H1 (cell line): ENCODE data around the gene TFF2. TPM values are rescaled to one million over a fixed set of nuclear protein-coding genes. Genes with fewer than 3 reads are reported as not detected.

Experiments
- CTCF ChIA-PET: fragments of 300-600 bp; sonication (Branson Sonifier 250); formaldehyde crosslinking; loops from one replicate; lab custom pipeline; 2021; ENCODE audit not compliant: partially characterized antibody; lab: Charles Lee
- POLR2A ChIA-PET: fragments of 300-600 bp; sonication (Branson Sonifier 250); formaldehyde crosslinking; loops from one replicate; lab custom pipeline; 2021; ENCODE audit warnings: inconsistent platforms; ENCODE audit not compliant: partially characterized antibody; lab: Charles Lee
- DNase-seq, 2 experiments: peaks; one replicate each; pipeline versions ENCODE4 v3.0.0 to v3.0.0-alpha.2; 2010 to 2022; ENCODE audit warnings: low spot score in 2 of 2, low read depth in 1 of 2, mixed read lengths in 1 of 2
- FAIRE-seq: peaks from 2 replicates; lab custom pipeline; 2011; peaks lifted over from hg19 to GRCh38; lab: Jason Lieb, UNC
- H2AFZ ChIP-seq: 2 replicates; pipeline ENCODE4 v1.8.1; 2012; ENCODE audit warnings: low read length, inconsistent platforms
- H2AK5ac ChIP-seq: 2 replicates; pipeline ENCODE4 v1.6.1; 2013; ENCODE audit warnings: low read depth, low read length
- H2BK120ac ChIP-seq: replicated peaks from 2 replicates; pipeline ENCODE3; 2013; ENCODE audit warnings: low read depth, low read length, inconsistent platforms
- H2BK12ac ChIP-seq: 2 replicates; pipeline ENCODE4 v1.6.1; 2013; ENCODE audit warnings: low read depth, low read length
- H2BK15ac ChIP-seq: 2 replicates; pipeline ENCODE4 v1.6.1; 2013; ENCODE audit warnings: low read length
- H2BK20ac ChIP-seq: 2 replicates; pipeline ENCODE4 v1.6.1; 2013; ENCODE audit warnings: low read length
- H2BK5ac ChIP-seq: 2 replicates; pipeline ENCODE4 v1.6.1; 2013; ENCODE audit warnings: low read depth, low read length
- H3K14ac ChIP-seq: 2 replicates; pipeline ENCODE4 v1.6.1; 2013; ENCODE audit warnings: inconsistent platforms; ENCODE audit not compliant: insufficient read length
- H3K18ac ChIP-seq: 2 replicates; pipeline ENCODE4 v1.6.1; 2013; ENCODE audit warnings: low read length; ENCODE audit errors: extremely low read depth
- H3K23ac ChIP-seq: 2 replicates; pipeline ENCODE4 v1.6.1; 2013; ENCODE audit warnings: inconsistent platforms; ENCODE audit not compliant: insufficient read length
- H3K23me2 ChIP-seq: 2 replicates; pipeline ENCODE4 v1.6.1; 2013; ENCODE audit warnings: low read depth, low read length
- H3K27ac ChIP-seq: 2 replicates; pipeline ENCODE4 v1.6.1; 2011; ENCODE audit warnings: low read depth, low read length, inconsistent platforms
- H3K27me3 ChIP-seq, 4 experiments: replicated peaks in 1 of 4; 1 replicate in 1 of 4; 2 replicates in 3 of 4; pipeline versions ENCODE4 v1.6.1 to v1.8.1; 2011 to 2013; ENCODE audit warnings: low read length in 3 of 4, mild to moderate bottlenecking in 3 of 4, inconsistent platforms in 2 of 4, mixed read lengths in 2 of 4, moderate library complexity in 1 of 4; ENCODE audit not compliant: control insufficient read depth in 3 of 4, insufficient read depth in 3 of 4; ENCODE audit errors: extremely low read depth in 1 of 4
- H3K36me3 ChIP-seq, 4 experiments: 2 replicates each; pipeline versions ENCODE4 v1.6.1 to v1.8.1; 2011 to 2013; ENCODE audit warnings: mild to moderate bottlenecking in 4 of 4, low read length in 3 of 4, moderate library complexity in 2 of 4, control low read depth in 1 of 4, inconsistent platforms in 1 of 4; ENCODE audit not compliant: insufficient read depth in 4 of 4, control insufficient read depth in 2 of 4
- H3K4ac ChIP-seq: replicated peaks from 2 replicates; pipeline ENCODE3; 2013; ENCODE audit warnings: low read length, low read depth, mixed read lengths, inconsistent platforms; ENCODE audit not compliant: insufficient read length
- H3K4me1 ChIP-seq, 4 experiments: replicated peaks in 1 of 4; 1 replicate in 1 of 4; 2 replicates in 3 of 4; pipeline versions ENCODE4 v1.6.1 to v1.8.1; 2011 to 2013; ENCODE audit warnings: low read length in 3 of 4, inconsistent platforms in 2 of 4, mixed read lengths in 1 of 4; ENCODE audit not compliant: insufficient read depth in 4 of 4, control insufficient read depth in 3 of 4
- H3K4me2 ChIP-seq, 2 experiments: 2 replicates each; pipeline versions ENCODE4 v1.6.1 to v1.8.1; 2011 to 2013; ENCODE audit warnings: low read depth in 2 of 2, low read length in 2 of 2, control low read depth in 1 of 2, inconsistent platforms in 1 of 2, mild to moderate bottlenecking in 1 of 2; ENCODE audit not compliant: insufficient read depth in 1 of 2
- H3K4me3 ChIP-seq, 4 experiments: fragments of 200-600, 300-600 bp in 1 of 4; sonication (generic), shearing (Covaris generic), sonication (Bioruptor Twin) in 1 of 4; 2 replicates each; pipeline versions ENCODE4 v1.5.1 to v1.8.1; 2011 to 2016; ENCODE audit warnings: low read length in 4 of 4, low read depth in 3 of 4, control low read depth in 2 of 4, inconsistent platforms in 2 of 4, mild to moderate bottlenecking in 2 of 4, mixed read lengths in 1 of 4, moderate library complexity in 1 of 4; ENCODE audit not compliant: insufficient read depth in 2 of 4; ENCODE audit errors: extremely low read depth in 1 of 4
- H3K56ac ChIP-seq: replicated peaks from 2 replicates; pipeline ENCODE3; 2013; ENCODE audit warnings: low read depth, mild to moderate bottlenecking, mixed read lengths, low read length, inconsistent platforms; ENCODE audit not compliant: insufficient read length
- H3K79me1 ChIP-seq: 2 replicates; pipeline ENCODE4 v1.6.1; 2013; ENCODE audit warnings: low read depth, low read length, control low read depth
- H3K79me2 ChIP-seq, 2 experiments: 2 replicates each; pipeline versions ENCODE4 v1.6.1 to v1.8.1; 2012 to 2013; ENCODE audit warnings: low read length in 2 of 2, mild to moderate bottlenecking in 2 of 2, inconsistent platforms in 1 of 2; ENCODE audit not compliant: insufficient read depth in 2 of 2, control insufficient read depth in 1 of 2
- H3K9ac ChIP-seq, 4 experiments: replicated peaks in 1 of 4; 1 replicate in 1 of 4; 2 replicates in 3 of 4; pipeline versions ENCODE4 v1.6.1 to v1.8.1; 2011 to 2013; ENCODE audit warnings: low read depth in 3 of 4, low read length in 3 of 4, control low read depth in 2 of 4, mild to moderate bottlenecking in 2 of 4, moderate library complexity in 2 of 4, inconsistent platforms in 1 of 4; ENCODE audit errors: extremely low read depth in 1 of 4
- H3K9me3 ChIP-seq, 2 experiments: 2 replicates each; pipeline versions ENCODE4 v1.6.1 to v1.8.1; 2012 to 2013; ENCODE audit warnings: mild to moderate bottlenecking in 2 of 2, moderate library complexity in 2 of 2, control low read depth in 1 of 2, inconsistent platforms in 1 of 2, low read depth in 1 of 2, low read length in 1 of 2, mixed read lengths in 1 of 2; ENCODE audit not compliant: insufficient read depth in 2 of 2
- H4K20me1 ChIP-seq, 2 experiments: replicated peaks in 1 of 2; 2 replicates each; pipeline versions ENCODE3 to v1.8.1; 2011 to 2013; ENCODE audit warnings: inconsistent platforms in 2 of 2, low read length in 2 of 2, mild to moderate bottlenecking in 1 of 2; ENCODE audit not compliant: insufficient read depth in 2 of 2, control insufficient read depth in 1 of 2
- H4K5ac ChIP-seq: 2 replicates; pipeline ENCODE4 v1.6.1; 2013; ENCODE audit warnings: low read length, low read depth, mixed read lengths, inconsistent platforms; ENCODE audit not compliant: insufficient read length
- H4K8ac ChIP-seq: 2 replicates; pipeline ENCODE4 v1.8.0; 2013; ENCODE audit warnings: mild to moderate bottlenecking, moderate library complexity, low read length, inconsistent platforms; ENCODE audit not compliant: insufficient read depth; ENCODE audit errors: extremely low read depth
- H4K91ac ChIP-seq: replicated peaks from 2 replicates; pipeline ENCODE3; 2013; ENCODE audit warnings: low read length, mixed read lengths, inconsistent platforms; ENCODE audit not compliant: insufficient read length
- CHD2 ChIP-seq: IDR thresholded peaks from 2 replicates; pipeline ENCODE4 v1.6.1; 2012; ENCODE audit warnings: low read length, improper control_type of control experiment
- EGR1 ChIP-seq: IDR thresholded peaks from 2 replicates; pipeline ENCODE4 v1.6.1; 2011; ENCODE audit warnings: low read depth, low read length, borderline replicate concordance
- SIRT6 ChIP-seq: IDR thresholded peaks from one replicate; pipeline ENCODE4 v1.7.1; 2012; ENCODE audit warnings: low read length, inconsistent platforms
- WGBS, 2 experiments: shearing (Covaris generic) in 1 of 2; methylation state at CpG; one replicate each; pipeline versions ENCODE4 v1.1.6 to v1.1.7; 2013 to 2015; ENCODE audit warnings: low lambda C conversion rate in 2 of 2, mixed read lengths in 2 of 2, inconsistent platforms in 1 of 2, low coverage in 1 of 2, missing lambda C conversion rate in 1 of 2; ENCODE audit not compliant: insufficient replicate concordance in 2 of 2, insufficient coverage in 1 of 2, insufficient read length in 1 of 2; ENCODE audit errors: extremely low coverage in 1 of 2, missing lambda C conversion rate in 1 of 2; 5-methylcytosine and 5-hydroxymethylcytosine counted together
- polyA plus RNA-seq, 7 experiments: library from polyadenylated mRNA; depleted of rRNA in 3 of 7; stranded (reverse) in 5 of 7; unstranded in 2 of 7; fragments of >200 nt in 5 of 7; fragments of 200-250 nt in 2 of 7; gene quantifications; 1 replicate in 5 of 7; 2 replicates in 1 of 7; 4 replicates in 1 of 7; pipeline versions ENCODE4 v1.2.1 to v1.2.3, GENCODE V29; 2011 to 2013; ENCODE audit warnings: missing spikeins in 2 of 7, mixed read lengths in 2 of 7
- total RNA-seq: library from RNA; stranded (reverse); fragmentation: NEBNext Ultra II Directional; extraction: Animal tissue kit (Norgen Biotek cat#: 25700); gene quantifications from 2 replicates; pipeline ENCODE4 v1.2.1, GENCODE V29; 2021

Gene TFF2
- total and polyA plus RNA-seq, 2 of the 8 experiments (the other 6 are each of a cell fraction or from before 2014, with no cell fraction given), result not detected

- H2BK5ac ChIP-seq, result no peak overlapping the region
- no peak overlapping the region for H3K56ac ChIP-seq
- H4K8ac ChIP-seq, result no peak overlapping the region
- H3K4me2 ChIP-seq, result no peak overlapping the region
- no peak overlapping the region for H3K4me3 ChIP-seq
- H3K4me1 ChIP-seq, result peaks cover 0 to 8% (median 3%) of the 10 kb centered on the region in 4 experiments; a peak in 5 of 7 replicates
- CTCF ChIA-PET, result interaction anchor here (0.7 to 14.3 kb wide), 17 partner anchors 10 to 163 kb away, joined by 3 to 137 read pairs (median 6); no protein-coding TSS in a partner anchor
- H4K5ac ChIP-seq, result no peak overlapping the region
- H3K27me3 ChIP-seq, result peaks cover 0 to 7% (median 3%) of the 10 kb centered on the region in 4 experiments; a peak in 2 of 7 replicates
- H2BK12ac ChIP-seq, result no peak overlapping the region
- no peak overlapping the region for H2BK15ac ChIP-seq
- no peak for FAIRE-seq
- H2AK5ac ChIP-seq, result peak overlapping the region; percentile 70; the same call in 1 of the 2 replicates
- H3K79me2 ChIP-seq, result no peaks in the 10 kb centered on the region
- no peaks in the 10 kb centered on the region for H3K36me3 ChIP-seq
- DNase-seq, result no peak
- no peak overlapping the region for H3K18ac ChIP-seq
- no peak overlapping the region for H4K91ac ChIP-seq
- H2AFZ ChIP-seq, result no peak overlapping the region
- POLR2A ChIA-PET, result no interaction called here
- H3K14ac ChIP-seq, result no peak overlapping the region
- no peaks in the 10 kb centered on the region for H3K79me1 ChIP-seq
- WGBS, 2 experiments, result 87% methylated on average over 15 of the region's 17 CpGs; no CpG with 5 or more reads in 1 of the 2 experiments
- H2BK120ac ChIP-seq, result no peak overlapping the region
- H2BK20ac ChIP-seq, result no peak overlapping the region
- no peaks in the 10 kb centered on the region; the same call in 1 of the 2 replicates for H3K23me2 ChIP-seq
- no peak overlapping the region for H3K23ac ChIP-seq
- no peak overlapping the region for H3K27ac ChIP-seq
- no peaks in the 10 kb centered on the region for H3K9me3 ChIP-seq
- no peaks in the 10 kb centered on the region for H4K20me1 ChIP-seq
- H3K9ac ChIP-seq, result no peak overlapping the region
- H3K4ac ChIP-seq, result no peak overlapping the region
- TF ChIP-seq CHD2 (no peak), SIRT6 (no peak), EGR1 (no peak)
- TF ChIP-seq, all 59 proteins: peak for 0
Measured at GRCh38 chr21:42308161-42308913, 42.5 kb downstream of the TFF2 start.
